ENCODE measurements around the gene RNF168. TPM values are rescaled to one million over a fixed set of nuclear protein-coding genes. Genes with fewer than 3 reads are reported as not detected.
"Not testable (repeated sequence)": the region's sequence is repeated elsewhere in the genome, so short reads cannot be mapped to it uniquely, and the experiment has no call there.

Gene RNF168
- total and polyA plus RNA-seq, 4 donors = 13.2 to 20.6 (median 16.5) TPM

DNA sequence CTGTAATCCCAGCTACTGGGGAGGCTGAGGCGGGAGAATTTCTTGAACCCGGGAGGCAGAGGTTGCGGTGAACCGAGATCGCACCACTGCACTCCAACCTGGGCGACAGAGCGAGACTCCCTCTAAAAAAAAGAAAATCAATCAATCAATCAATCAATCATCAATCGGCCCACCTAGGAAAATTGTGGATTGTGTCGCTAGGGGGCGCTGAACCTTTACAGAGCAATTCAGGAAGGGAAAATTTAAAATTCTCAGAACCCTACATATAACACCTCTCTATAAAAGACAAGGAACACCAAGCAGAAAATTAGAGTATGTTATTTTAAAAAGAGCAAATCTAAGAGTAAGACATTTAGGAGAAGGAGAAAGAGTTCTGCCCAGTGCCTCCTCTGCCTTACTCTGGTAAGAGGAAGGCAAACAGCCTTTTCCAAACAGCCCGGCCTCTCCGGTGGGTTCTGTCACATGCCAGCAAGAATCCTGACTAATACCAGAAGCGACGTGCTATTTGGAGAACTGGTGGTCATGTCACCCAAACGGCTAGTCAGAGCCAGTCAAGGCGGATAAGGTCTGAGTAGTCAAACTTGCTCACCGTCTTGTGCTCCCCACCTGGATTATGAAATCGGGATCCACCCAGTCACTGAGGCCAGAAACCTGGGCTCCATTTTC lies 33.9 kb upstream of the RNF168 start:
- H3K9me3 ChIP-seq (ENCODE audit: control insufficient read depth, insufficient read depth, low read length) = peaks cover 2% of the 10 kb centered on the region
- no peak overlapping the region for H3K4me3 ChIP-seq (ENCODE audit: low read depth, low read length)
- 72% methylated on average over 8 of the region's 18 CpGs for WGBS (ENCODE audit: insufficient coverage)
- no peaks in the 10 kb centered on the region for H3K4me1 ChIP-seq (ENCODE audit: control insufficient read depth, insufficient read depth, low read length)
- no peak overlapping the region for H3K27ac ChIP-seq (ENCODE audit: low read depth, low read length)
- H3K36me3 ChIP-seq (ENCODE audit: control insufficient read depth, insufficient read depth, low read length) = no peaks in the 10 kb centered on the region
- no peaks in the 10 kb centered on the region for H3K27me3 ChIP-seq (ENCODE audit: control insufficient read depth, insufficient read depth, low read length)
- peak in 2 of 6 donors; percentile 28 to 58 for DNase-seq (ENCODE audit: low read depth in 4 of 6, low spot score in 6 of 6)

DNA sequence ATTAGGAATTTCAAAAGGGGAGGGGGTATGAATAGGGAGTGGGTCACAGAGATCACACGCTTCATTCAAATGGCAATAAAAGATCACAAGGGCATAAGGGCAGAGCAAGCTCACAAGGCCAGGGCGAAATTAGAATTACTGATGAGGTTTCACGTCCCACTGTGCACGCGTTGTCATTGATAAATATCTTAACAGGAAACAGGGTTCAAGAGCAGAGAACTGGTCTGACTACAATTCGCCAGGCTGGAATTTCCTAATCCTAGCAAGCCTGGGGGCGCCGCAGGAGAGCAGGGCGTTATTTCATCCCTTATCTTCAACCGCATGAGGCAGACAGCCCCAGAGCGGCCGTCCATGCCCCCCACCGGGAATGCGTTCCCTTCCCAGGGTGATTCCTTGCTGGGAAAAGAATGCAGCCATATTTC lies 29.7 kb upstream of the RNF168 start:
- Histone ChIP-seq H3K36me3 (ENCODE audit: control insufficient read depth, insufficient read depth, low read length) (no peaks in the 10 kb centered on the region), H3K4me1 (ENCODE audit: control insufficient read depth, insufficient read depth, low read length) (peaks cover 4% of the 10 kb centered on the region), H3K27ac (ENCODE audit: low read depth, low read length) (no peak overlapping the region), H3K4me3 (ENCODE audit: low read depth, low read length) (no peak overlapping the region), H3K27me3 (ENCODE audit: control insufficient read depth, insufficient read depth, low read length) (no peaks in the 10 kb centered on the region), H3K9me3 (ENCODE audit: control insufficient read depth, insufficient read depth, low read length) (no peaks in the 10 kb centered on the region)
- 11% methylated on average over 13 of the region's 14 CpGs for WGBS (ENCODE audit: insufficient coverage)
- DNase-seq (ENCODE audit: low read depth in 4 of 6, low spot score in 6 of 6) = no peak

DNA sequence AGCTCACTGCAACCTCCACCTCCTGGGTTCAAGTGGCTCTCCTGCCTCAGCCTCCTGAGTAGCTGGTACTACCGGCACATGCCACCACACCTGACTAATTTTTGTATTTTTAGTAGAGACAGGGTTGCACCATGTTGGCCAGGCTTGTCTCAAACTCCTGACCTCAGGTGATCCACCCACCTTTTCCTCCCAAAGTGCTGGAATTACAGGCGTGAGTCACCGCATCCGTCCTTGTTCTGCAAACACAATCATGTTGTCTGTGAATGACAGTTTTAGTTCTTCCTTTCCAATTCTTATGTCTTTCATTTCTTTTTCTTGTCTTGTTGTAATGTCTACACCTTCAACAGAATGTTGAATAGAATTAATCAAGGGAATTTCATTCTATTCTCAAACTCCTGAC lies 27.9 kb upstream of the RNF168 start:
- H3K27me3 ChIP-seq (ENCODE audit: control insufficient read depth, insufficient read depth, low read length) = no peaks in the 10 kb centered on the region
- H3K4me1 ChIP-seq (ENCODE audit: control insufficient read depth, insufficient read depth, low read length) = peaks cover 4% of the 10 kb centered on the region
- DNase-seq (ENCODE audit: low read depth in 4 of 6, low spot score in 6 of 6) = no peak
- no peaks in the 10 kb centered on the region for H3K9me3 ChIP-seq (ENCODE audit: control insufficient read depth, insufficient read depth, low read length)
- H3K4me3 ChIP-seq (ENCODE audit: low read depth, low read length) = no peak overlapping the region
- H3K36me3 ChIP-seq (ENCODE audit: control insufficient read depth, insufficient read depth, low read length) = no peaks in the 10 kb centered on the region
- 100% methylated on average over 1 of the region's 4 CpGs for WGBS (ENCODE audit: insufficient coverage)
- no peak overlapping the region for H3K27ac ChIP-seq (ENCODE audit: low read depth, low read length)

DNA sequence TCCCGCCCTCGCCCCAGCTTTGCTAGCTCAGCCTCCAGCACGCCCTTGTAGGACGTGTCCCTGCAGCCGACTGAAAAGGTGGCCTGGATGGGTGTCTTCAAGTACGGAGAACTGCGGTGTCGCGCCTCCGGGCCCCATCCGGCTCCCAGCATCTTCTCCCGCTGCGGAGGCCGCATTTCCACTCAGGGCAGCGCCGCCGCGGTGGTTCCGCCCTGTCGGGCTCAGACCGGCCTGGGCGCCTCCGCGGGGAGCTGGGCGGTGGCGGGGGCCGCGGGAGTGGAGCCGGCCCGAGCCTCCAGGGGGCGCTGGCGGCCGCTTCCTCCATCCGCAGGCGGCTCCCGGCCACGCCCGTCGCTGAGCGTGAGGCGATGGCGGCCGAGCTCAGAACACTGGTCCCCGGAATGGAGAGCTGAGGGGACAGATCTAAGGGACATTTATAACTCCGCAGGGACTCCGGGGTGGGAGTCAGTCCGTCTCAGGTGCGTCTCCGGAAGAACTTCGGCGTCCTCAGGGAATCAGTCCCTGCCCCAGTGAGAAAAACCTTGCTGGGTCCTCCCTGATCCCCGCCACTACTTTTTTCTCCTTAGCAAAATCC lies 25.2 kb upstream of the RNF168 start:
- WGBS (ENCODE audit: insufficient coverage) = 5% methylated on average over 52 of the region's 52 CpGs
- Histone ChIP-seq H3K27ac (ENCODE audit: low read depth, low read length) (no peak overlapping the region), H3K4me1 (ENCODE audit: control insufficient read depth, insufficient read depth, low read length) (peaks cover 4% of the 10 kb centered on the region), H3K9me3 (ENCODE audit: control insufficient read depth, insufficient read depth, low read length) (no peaks in the 10 kb centered on the region), H3K36me3 (ENCODE audit: control insufficient read depth, insufficient read depth, low read length) (no peaks in the 10 kb centered on the region), H3K27me3 (ENCODE audit: control insufficient read depth, insufficient read depth, low read length) (no peaks in the 10 kb centered on the region), H3K4me3 (ENCODE audit: low read depth, low read length) (peak overlapping the region; percentile 35)
- peak in 3 of 6 donors; percentile 24 to 85 (median 80) for DNase-seq (ENCODE audit: low read depth in 4 of 6, low spot score in 6 of 6)

DNA sequence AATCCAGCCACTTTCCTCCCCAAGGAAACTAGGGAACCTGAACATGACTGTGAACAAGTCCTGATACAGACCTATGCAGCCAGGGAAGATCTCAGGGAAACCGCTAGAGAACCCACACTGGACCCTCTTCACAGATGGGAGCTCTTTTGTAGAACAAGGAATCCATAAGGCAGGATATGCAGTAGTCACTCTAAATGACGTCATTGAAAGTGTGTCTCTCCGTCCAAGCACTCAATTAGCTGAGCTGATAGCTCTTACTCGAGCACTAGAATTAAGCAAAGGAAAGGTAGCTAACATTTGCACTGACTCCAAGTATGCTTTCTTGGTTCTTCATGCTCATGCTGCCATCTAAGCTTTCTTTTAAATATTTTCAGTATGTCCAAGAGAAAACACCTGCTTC lies 21.6 kb upstream of the RNF168 start:
- Histone ChIP-seq H3K9me3 (ENCODE audit: control insufficient read depth, insufficient read depth, low read length) (peaks cover 7% of the 10 kb centered on the region), H3K4me1 (ENCODE audit: control insufficient read depth, insufficient read depth, low read length) (peaks cover 4% of the 10 kb centered on the region), H3K4me3 (ENCODE audit: low read depth, low read length) (no peak overlapping the region), H3K27me3 (ENCODE audit: control insufficient read depth, insufficient read depth, low read length) (no peaks in the 10 kb centered on the region), H3K27ac (ENCODE audit: low read depth, low read length) (no peak overlapping the region), H3K36me3 (ENCODE audit: control insufficient read depth, insufficient read depth, low read length) (no peaks in the 10 kb centered on the region)
- 95% methylated on average over 3 of the region's 4 CpGs for WGBS (ENCODE audit: insufficient coverage)
- no peak for DNase-seq (ENCODE audit: low read depth in 4 of 6, low spot score in 6 of 6)

DNA sequence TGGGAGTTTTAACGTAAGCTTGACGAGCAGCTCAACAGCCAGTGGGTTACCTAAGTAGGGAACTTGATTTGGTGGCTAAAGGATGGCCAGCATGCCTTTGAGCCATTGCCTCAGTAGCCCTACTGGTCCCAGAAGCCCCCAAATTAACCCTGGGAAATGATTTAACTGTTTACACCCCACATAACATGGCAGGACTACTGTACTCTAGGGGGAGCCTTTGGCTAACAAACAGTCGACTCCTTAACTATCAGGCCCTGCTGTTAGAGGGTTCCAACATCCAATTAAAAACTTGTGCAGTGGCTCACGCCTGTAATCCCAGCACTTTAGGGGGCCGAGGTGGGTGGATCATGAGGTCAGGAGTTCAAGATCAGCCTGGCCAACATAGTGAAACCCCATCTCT lies 21.0 kb upstream of the RNF168 start:
- Histone ChIP-seq H3K9me3 (ENCODE audit: control insufficient read depth, insufficient read depth, low read length) (peaks cover 11% of the 10 kb centered on the region), H3K27ac (ENCODE audit: low read depth, low read length) (no peak overlapping the region), H3K4me3 (ENCODE audit: low read depth, low read length) (no peak overlapping the region), H3K27me3 (ENCODE audit: control insufficient read depth, insufficient read depth, low read length) (no peaks in the 10 kb centered on the region), H3K4me1 (ENCODE audit: control insufficient read depth, insufficient read depth, low read length) (peaks cover 4% of the 10 kb centered on the region), H3K36me3 (ENCODE audit: control insufficient read depth, insufficient read depth, low read length) (no peaks in the 10 kb centered on the region)
- WGBS (ENCODE audit: insufficient coverage) = 92% methylated on average over 2 of the region's 5 CpGs
- no peak for DNase-seq (ENCODE audit: low read depth in 4 of 6, low spot score in 6 of 6)

DNA sequence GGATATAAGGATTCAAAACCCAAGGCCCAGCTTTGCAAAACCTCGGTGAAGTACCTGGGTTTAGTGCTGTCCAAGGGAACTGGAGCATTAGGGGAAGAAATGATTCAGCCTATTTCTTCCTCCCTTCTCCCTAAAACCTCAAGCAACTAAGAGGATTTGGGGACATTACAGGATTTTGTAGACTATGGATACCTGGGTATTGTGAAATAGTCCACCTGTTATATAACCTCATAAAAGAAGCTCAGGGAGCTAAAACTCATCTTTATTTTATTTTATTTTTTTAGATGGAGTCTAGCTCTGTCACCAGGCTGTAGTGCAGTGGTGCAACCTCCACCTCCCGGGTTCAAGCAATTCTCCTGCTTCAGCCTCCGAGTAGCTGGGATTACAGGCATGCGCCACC lies 20.3 kb upstream of the RNF168 start:
- no peaks in the 10 kb centered on the region for H3K36me3 ChIP-seq (ENCODE audit: control insufficient read depth, insufficient read depth, low read length)
- H3K9me3 ChIP-seq (ENCODE audit: control insufficient read depth, insufficient read depth, low read length) = peaks cover 18% of the 10 kb centered on the region
- no peaks in the 10 kb centered on the region for H3K27me3 ChIP-seq (ENCODE audit: control insufficient read depth, insufficient read depth, low read length)
- no peak overlapping the region for H3K27ac ChIP-seq (ENCODE audit: low read depth, low read length)
- H3K4me1 ChIP-seq (ENCODE audit: control insufficient read depth, insufficient read depth, low read length) = peaks cover 1% of the 10 kb centered on the region
- WGBS (ENCODE audit: insufficient coverage) = no CpG with 5 or more reads among the region's 4 CpGs
- DNase-seq (ENCODE audit: low read depth in 4 of 6, low spot score in 6 of 6) = no peak
- no peak overlapping the region for H3K4me3 ChIP-seq (ENCODE audit: low read depth, low read length)

DNA sequence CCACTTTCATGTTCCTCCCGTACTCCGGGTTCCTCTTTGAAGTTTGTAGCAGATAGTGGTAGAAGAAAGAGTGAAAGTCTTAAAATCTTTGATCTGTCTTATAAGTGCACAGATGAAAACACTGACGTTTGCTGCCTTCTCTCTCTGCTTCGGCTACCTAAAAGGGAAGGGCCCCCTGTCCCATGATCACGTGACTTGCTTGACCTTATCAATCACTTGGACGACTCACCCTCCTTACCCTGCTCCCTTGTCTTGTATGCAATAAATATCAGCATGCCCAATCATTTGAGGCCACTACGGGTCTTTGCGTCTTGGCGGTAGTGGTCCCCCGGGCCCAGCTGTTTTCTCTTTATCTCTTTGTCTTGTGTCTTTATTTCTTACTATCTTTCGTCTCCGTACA lies 17.7 kb upstream of the RNF168 start:
- not testable (repeated sequence) for H3K4me3 ChIP-seq (ENCODE audit: low read depth, low read length); H3K27me3 ChIP-seq (ENCODE audit: control insufficient read depth, insufficient read depth, low read length); H3K27ac ChIP-seq (ENCODE audit: low read depth, low read length); DNase-seq (ENCODE audit: low read depth in 4 of 6, low spot score in 6 of 6); H3K4me1 ChIP-seq (ENCODE audit: control insufficient read depth, insufficient read depth, low read length); H3K36me3 ChIP-seq (ENCODE audit: control insufficient read depth, insufficient read depth, low read length)
- WGBS (ENCODE audit: insufficient coverage) = 97% methylated on average over 8 of the region's 12 CpGs
- H3K9me3 ChIP-seq (ENCODE audit: control insufficient read depth, insufficient read depth, low read length) = peaks cover 27% of the 10 kb centered on the region

DNA sequence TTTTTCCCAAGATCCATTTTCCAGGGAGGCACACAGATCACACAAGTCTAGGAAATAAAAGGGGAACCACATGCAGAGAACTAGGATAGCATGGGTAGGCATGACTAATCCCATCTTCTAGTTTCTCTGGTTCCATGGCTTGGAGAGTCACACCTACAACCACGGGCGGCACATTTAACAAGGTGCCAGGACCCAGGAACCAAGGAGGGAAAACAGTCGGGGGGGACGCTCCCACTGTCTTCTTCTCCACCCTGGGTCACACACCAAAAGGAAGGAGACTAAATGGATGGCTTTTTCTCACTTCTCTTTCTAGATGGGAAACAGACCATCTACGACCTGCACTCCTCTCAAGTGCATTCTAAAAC lies 16.1 kb upstream of the RNF168 start:
- 71% methylated on average over 3 of the region's 5 CpGs for WGBS (ENCODE audit: insufficient coverage)
- peak in 2 of 6 donors; percentile 8 to 43 for DNase-seq (ENCODE audit: low read depth in 4 of 6, low spot score in 6 of 6)
- Histone ChIP-seq H3K27me3 (ENCODE audit: control insufficient read depth, insufficient read depth, low read length) (no peaks in the 10 kb centered on the region), H3K27ac (ENCODE audit: low read depth, low read length) (no peak overlapping the region), H3K36me3 (ENCODE audit: control insufficient read depth, insufficient read depth, low read length) (no peaks in the 10 kb centered on the region), H3K4me1 (ENCODE audit: control insufficient read depth, insufficient read depth, low read length) (no peaks in the 10 kb centered on the region), H3K9me3 (ENCODE audit: control insufficient read depth, insufficient read depth, low read length) (peaks cover 27% of the 10 kb centered on the region), H3K4me3 (ENCODE audit: low read depth, low read length) (no peak overlapping the region)

Measured in spinal cord (tissue), 10 donors.